ENCODE results near the gene RLN1. TPM values are rescaled to one million over a fixed set of nuclear protein-coding genes. Genes with fewer than 3 reads are reported as not detected.
"Not testable (repeated sequence)": the region's sequence is repeated elsewhere in the genome, so short reads cannot be mapped to it uniquely, and the experiment has no call there.

RLN1 gene
- total RNA-seq, 4 donors from 2014 or later: 0.30 TPM; not detected in 3

DNA sequence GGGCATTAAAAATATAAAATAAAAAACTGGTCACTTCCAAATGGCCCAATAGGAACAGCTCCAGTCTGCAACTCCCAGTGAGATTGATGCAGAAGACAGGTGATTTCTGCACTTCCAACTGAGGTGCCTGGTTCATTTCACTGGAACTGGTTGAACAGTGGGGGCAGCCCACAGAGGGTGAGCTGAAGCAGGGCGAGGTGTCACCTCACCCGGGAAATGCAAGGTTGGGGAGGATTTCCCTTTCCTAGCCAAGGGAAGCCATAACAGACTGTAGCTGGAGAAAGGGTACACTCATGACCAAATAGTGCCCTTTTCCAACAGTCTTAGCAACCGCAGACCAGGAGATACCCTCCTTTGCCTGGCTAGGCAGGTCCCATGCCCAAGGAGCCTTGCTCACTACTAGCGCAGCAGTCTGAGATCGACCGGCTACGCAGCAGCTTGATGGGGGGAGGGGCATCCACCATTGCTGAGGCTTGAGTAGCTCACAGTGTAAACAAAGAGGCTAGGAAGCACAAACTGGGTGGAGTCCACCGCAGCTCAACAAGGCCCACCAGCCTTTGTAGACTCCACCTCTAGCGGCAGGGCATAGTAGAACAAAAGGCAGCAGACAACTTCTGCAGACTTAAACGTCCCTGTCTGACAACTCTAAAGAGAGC lies 12.7 kb downstream of the RLN1 start:
- WGBS, 2 donors: 72% methylated on average over 10 of the region's 10 CpGs
- DNase-seq (ENCODE audit: low spot score in 2 of 2): no peak
- intact Hi-C loops (cut with DNase I; ENCODE audit: low total_unique reads): no loop called here

DNA sequence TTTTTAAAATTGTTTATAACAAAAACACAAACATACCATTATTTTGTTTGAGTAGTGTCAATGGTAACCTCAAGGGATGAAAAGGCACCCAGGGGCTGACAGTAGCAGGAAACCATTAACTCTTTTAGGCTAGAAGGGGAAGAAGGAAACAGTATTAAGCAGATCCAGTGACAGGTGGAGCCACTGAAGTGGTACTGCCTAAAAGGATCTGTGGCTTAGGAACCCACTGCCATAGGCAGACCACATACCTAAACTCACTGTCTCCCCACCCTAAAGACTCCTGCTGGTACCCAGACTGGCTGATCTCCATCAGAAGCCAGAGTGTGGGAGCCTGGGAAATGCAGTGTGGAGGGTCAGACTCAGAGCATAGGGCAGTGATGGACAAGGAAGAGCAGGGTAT lies 13.5 kb downstream of the RLN1 start:
- H3K4me3 ChIP-seq (ENCODE audit: low read depth, poor library complexity, severe bottlenecking): no peak overlapping the region
- DNase-seq (ENCODE audit: low spot score in 2 of 2): no peak
- intact Hi-C loops (cut with DNase I; ENCODE audit: low total_unique reads): no loop called here
- no peak for TF ChIP-seq POLR2A (IDR thresholded peaks at IDR 0.05)
- TF ChIP-seq, protein P1, sequence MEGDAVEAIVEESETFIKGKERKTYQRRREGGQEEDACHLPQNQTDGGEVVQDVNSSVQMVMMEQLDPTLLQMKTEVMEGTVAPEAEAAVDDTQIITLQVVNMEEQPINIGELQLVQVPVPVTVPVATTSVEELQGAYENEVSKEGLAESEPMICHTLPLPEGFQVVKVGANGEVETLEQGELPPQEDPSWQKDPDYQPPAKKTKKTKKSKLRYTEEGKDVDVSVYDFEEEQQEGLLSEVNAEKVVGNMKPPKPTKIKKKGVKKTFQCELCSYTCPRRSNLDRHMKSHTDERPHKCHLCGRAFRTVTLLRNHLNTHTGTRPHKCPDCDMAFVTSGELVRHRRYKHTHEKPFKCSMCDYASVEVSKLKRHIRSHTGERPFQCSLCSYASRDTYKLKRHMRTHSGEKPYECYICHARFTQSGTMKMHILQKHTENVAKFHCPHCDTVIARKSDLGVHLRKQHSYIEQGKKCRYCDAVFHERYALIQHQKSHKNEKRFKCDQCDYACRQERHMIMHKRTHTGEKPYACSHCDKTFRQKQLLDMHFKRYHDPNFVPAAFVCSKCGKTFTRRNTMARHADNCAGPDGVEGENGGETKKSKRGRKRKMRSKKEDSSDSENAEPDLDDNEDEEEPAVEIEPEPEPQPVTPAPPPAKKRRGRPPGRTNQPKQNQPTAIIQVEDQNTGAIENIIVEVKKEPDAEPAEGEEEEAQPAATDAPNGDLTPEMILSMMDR (IDR thresholded peaks at IDR 0.05): no peak

More for the DNA sequence above, 12.7 kb downstream of the RLN1 start:
- no peak overlapping the region for H3K4me3 ChIP-seq (ENCODE audit: low read depth, poor library complexity, severe bottlenecking)
- TF ChIP-seq POLR2A (IDR thresholded peaks at IDR 0.05): no peak
- TF ChIP-seq, protein P1 (IDR thresholded peaks at IDR 0.05): no peak

- WGBS, 2 donors: 77 to 80% methylated on average over 1 of the region's 1 CpG
- H3K4me3 ChIP-seq (ENCODE audit: low read depth, poor library complexity, severe bottlenecking); intact Hi-C loops (cut with DNase I; ENCODE audit: low total_unique reads); DNase-seq (ENCODE audit: low spot score in 2 of 2): not testable (repeated sequence)
Observed at GRCh38 chr9:5321601-5322000, 18.1 kb downstream of the RLN1 start.

DNA sequence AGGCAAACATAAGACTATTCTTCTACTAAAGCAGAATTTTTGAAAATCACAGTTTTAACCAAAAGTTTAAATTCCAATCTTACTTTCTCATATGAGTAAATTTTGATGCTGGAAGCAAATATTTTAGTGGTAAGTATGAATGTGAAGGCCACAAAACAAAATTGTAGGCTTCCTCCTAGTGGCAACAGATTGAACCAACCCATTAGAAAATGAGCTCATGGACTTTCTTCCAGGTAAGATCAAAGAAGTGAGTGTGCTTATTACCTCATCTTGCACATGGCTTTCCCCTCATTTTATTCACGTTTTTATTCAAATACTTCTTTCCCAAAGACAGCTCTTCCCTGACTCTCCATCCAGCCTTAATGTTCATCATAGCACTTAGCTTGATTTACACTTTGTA lies 18.6 kb downstream of the RLN1 start:
- 29 to 36% methylated on average over 1 of the region's 1 CpG for WGBS, 2 donors
- TF ChIP-seq POLR2A (IDR thresholded peaks at IDR 0.05): no peak
- TF ChIP-seq, protein P1 (IDR thresholded peaks at IDR 0.05): no peak
- no peak for DNase-seq (ENCODE audit: low spot score in 2 of 2)
- H3K4me3 ChIP-seq (ENCODE audit: low read depth, poor library complexity, severe bottlenecking): no peak overlapping the region
- intact Hi-C loops (cut with DNase I; ENCODE audit: low total_unique reads): no loop called here

DNA sequence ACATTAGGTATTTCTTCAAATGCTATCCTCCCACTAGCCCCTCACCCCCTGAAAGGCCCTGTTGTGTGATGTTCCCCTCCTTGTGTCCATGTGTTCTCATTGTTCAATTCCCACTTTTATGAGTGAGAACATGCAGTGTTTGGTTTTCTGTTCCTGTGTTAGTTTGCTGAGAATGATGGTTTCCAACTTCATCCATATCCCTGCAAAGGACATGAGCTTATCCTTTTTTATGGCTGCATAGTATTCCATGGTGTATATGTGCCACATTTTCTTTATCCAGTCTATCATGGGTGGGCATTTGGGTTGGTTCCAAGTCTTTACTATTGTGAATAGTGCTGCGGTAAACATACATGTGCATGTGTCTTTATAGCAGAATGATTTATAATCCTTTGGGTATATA lies 23.3 kb downstream of the RLN1 start:
- H3K4me3 ChIP-seq (ENCODE audit: low read depth, poor library complexity, severe bottlenecking); DNase-seq (ENCODE audit: low spot score in 2 of 2); intact Hi-C loops (cut with DNase I; ENCODE audit: low total_unique reads): not testable (repeated sequence)
- WGBS, 2 donors: 97 to 100% methylated on average over 1 of the region's 1 CpG

DNA sequence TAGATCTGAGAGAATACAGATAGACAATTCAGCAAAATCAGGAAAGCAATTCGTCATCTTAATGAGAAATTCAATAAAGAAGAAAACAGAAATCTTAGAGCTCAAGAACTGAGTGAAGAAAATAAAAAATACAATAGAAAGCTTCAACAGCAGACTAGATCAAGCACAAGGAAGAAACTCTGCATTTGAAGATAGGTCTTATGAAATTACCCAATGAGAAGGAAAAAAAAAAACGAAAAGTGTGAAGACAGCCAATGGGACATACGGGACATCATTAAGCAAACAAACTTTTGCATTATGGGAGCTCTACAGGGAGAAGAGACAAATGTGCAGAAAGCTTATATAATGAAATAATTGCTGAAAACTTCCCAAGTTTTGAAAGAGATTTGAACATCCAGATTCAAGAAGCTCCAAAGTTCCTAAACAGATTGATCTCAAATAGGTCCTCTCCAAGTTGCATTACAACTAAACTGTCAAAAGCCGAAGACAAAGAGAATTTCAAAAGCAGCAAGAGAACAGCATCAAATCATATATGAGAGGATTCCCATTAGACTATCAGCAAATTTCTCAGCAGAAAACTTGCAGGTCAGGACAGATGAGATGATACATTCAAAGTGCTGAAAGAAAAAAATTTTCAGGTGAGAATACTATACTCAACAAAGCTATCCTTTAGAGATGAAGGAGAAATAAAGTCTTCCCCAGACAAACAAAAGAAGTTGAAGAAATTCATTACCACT lies 24.3 kb downstream of the RLN1 start:
- TF ChIP-seq POLR2A (IDR thresholded peaks at IDR 0.05): no peak
- TF ChIP-seq, protein P1 (IDR thresholded peaks at IDR 0.05): no peak
- H3K4me3 ChIP-seq (ENCODE audit: low read depth, poor library complexity, severe bottlenecking): no peak overlapping the region
- DNase-seq (ENCODE audit: low spot score in 2 of 2): no peak
- 67 to 68% methylated on average over 4 of the region's 4 CpGs for WGBS, 2 donors
- intact Hi-C loops (cut with DNase I; ENCODE audit: low total_unique reads): no loop called here

DNA sequence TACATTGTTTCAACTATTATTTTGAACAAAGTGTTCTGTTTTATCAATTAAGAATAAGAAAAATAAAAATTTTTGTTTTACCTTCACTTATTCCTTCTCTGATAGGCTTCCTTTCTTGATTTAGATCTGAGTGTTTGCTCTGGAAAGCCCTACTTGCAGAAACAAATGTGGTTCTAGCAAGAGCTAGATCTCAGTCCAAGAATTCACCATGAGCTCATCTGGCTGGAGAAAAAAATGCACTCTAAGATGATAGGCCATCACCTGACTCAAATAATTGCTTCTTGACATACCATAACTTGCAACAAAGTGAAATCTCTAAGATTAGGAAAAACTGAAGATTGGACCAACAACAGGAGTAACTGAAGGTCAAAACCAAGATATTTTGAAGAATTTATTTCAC lies 28.8 kb downstream of the RLN1 start:
- intact Hi-C loops (cut with DNase I; ENCODE audit: low total_unique reads): no loop called here
- no peak overlapping the region for H3K4me3 ChIP-seq (ENCODE audit: low read depth, poor library complexity, severe bottlenecking)
- TF ChIP-seq, protein P1 (IDR thresholded peaks at IDR 0.05): no peak
- no peak for TF ChIP-seq POLR2A (IDR thresholded peaks at IDR 0.05)
- DNase-seq (ENCODE audit: low spot score in 2 of 2): no peak

Measured in lower leg skin (tissue), 4 donors.